MCF 10A (cell line): ENCODE results near the gene WDFY4. TPM values are rescaled to one million over a fixed set of nuclear protein-coding genes. Genes with fewer than 3 reads are reported as not detected.

Source experiments
- BruUV-seq: library from RNA; stranded (reverse); fragments of 400-500 nt; replicated peaks from 2 replicates; lab custom pipeline; 2021; lab: Mats Ljungman, UMichigan
- CTCF ChIA-PET: fragments of 300-600 bp; sonication (Branson Sonifier 250); formaldehyde crosslinking; extraction: SDS; loops from one replicate; lab custom pipeline; 2021; ENCODE audit warnings: antibody characterized with exemption, inconsistent platforms; lab: Yijun Ruan, JAX
- POLR2A ChIA-PET: fragments of 300-600, 350-650 bp; sonication (Branson Sonifier 250); formaldehyde crosslinking; extraction: SDS; loops from one replicate; lab custom pipeline; 2020; ENCODE audit warnings: antibody characterized with exemption, inconsistent platforms; lab: Yijun Ruan, JAX
- DNase-seq: peaks from one replicate; pipeline ENCODE4 v3.0.0-alpha.2; 2018; ENCODE audit not compliant: unreplicated experiment
- H3K27ac Mint-ChIP-seq: one replicate; pipeline ENCODE4 v1.8.0; 2022; ENCODE audit warnings: mild to moderate bottlenecking, low read depth, mixed read lengths; ENCODE audit not compliant: unreplicated experiment
- H3K27me3 Mint-ChIP-seq: one replicate; pipeline ENCODE4 v1.8.0; 2022; ENCODE audit warnings: mixed read lengths; ENCODE audit not compliant: insufficient read depth, unreplicated experiment
- H3K36me3 Mint-ChIP-seq: one replicate; pipeline ENCODE4 v1.8.0; 2022; ENCODE audit warnings: mild to moderate bottlenecking, moderate library complexity, mixed read lengths; ENCODE audit not compliant: insufficient read depth, unreplicated experiment
- H3K4me1 Mint-ChIP-seq: one replicate; pipeline ENCODE4 v1.8.0; 2022; ENCODE audit warnings: mixed read lengths; ENCODE audit not compliant: insufficient read depth, unreplicated experiment
- H3K4me3 Mint-ChIP-seq: one replicate; pipeline ENCODE4 v1.8.0; 2022; ENCODE audit warnings: mild to moderate bottlenecking, moderate library complexity, mixed read lengths; ENCODE audit not compliant: unreplicated experiment
- H3K9me3 Mint-ChIP-seq: one replicate; pipeline ENCODE4 v1.8.0; 2022; ENCODE audit warnings: mixed read lengths; ENCODE audit not compliant: unreplicated experiment
- CTCF ChIP-seq: fragments of 200-600 bp; IDR thresholded peaks from one replicate; pipeline ENCODE4 v1.8.0; 2022; ENCODE audit warnings: antibody characterized with exemption, mild to moderate bottlenecking; ENCODE audit not compliant: unreplicated experiment
- intact Hi-C: fragments of 100-400 bp; cut with micrococcal nuclease; formaldehyde crosslinking; loops from 2 replicates; pipeline ENCODE4 v1.14.1; 2022
- total RNA-seq: library from RNA; stranded (reverse); gene quantifications from 2 replicates; pipeline ENCODE4 v1.2.3, GENCODE V29; 2022

Gene WDFY4
- total RNA-seq, 1 experiment from 2014 or later, result not detected

GRCh38 chr10:48779546-48780152 is 95.0 kb downstream of the WDFY4 start:
- H3K4me1 Mint-ChIP-seq, result no peaks in the 10 kb centered on the region
- peaks cover 40% of the 10 kb centered on the region for H3K27me3 Mint-ChIP-seq
- no peak for TF ChIP-seq CTCF
- no peaks in the 10 kb centered on the region for H3K9me3 Mint-ChIP-seq
- intact Hi-C loops, result no loop called here
- H3K27ac Mint-ChIP-seq, result no peak overlapping the region
- POLR2A ChIA-PET, result no interaction called here
- CTCF ChIA-PET, result no interaction called here
- BruUV-seq, result no TSS peak
- DNase-seq, result no peak
- no peak overlapping the region for H3K4me3 Mint-ChIP-seq
- H3K36me3 Mint-ChIP-seq, result no peaks in the 10 kb centered on the region

- Mint-ChIP-seq H3K27ac (no peak overlapping the region), H3K36me3 (no peaks in the 10 kb centered on the region), H3K27me3 (peaks cover 42% of the 10 kb centered on the region), H3K4me1 (no peaks in the 10 kb centered on the region), H3K9me3 (no peaks in the 10 kb centered on the region), H3K4me3 (no peak overlapping the region)
- no TSS peak for BruUV-seq
- CTCF ChIA-PET, result no interaction called here
- POLR2A ChIA-PET, result no interaction called here
- no peak for TF ChIP-seq CTCF
- no peak for DNase-seq
- intact Hi-C loops, result no loop called here
These were observed 95.7 kb downstream of the WDFY4 start for GRCh38 chr10:48780341-48780740.

- DNase-seq, result no peak
- ChIA-PET POLR2A (no interaction called here), CTCF (no interaction called here)
- no peak for TF ChIP-seq CTCF
- H3K4me1 Mint-ChIP-seq, result no peaks in the 10 kb centered on the region
- H3K27me3 Mint-ChIP-seq, result peaks cover 53% of the 10 kb centered on the region
- no peaks in the 10 kb centered on the region for H3K9me3 Mint-ChIP-seq
- intact Hi-C loops, result no loop called here
- no peak overlapping the region for H3K4me3 Mint-ChIP-seq
- BruUV-seq, result no TSS peak
- H3K36me3 Mint-ChIP-seq, result no peaks in the 10 kb centered on the region
- no peak overlapping the region for H3K27ac Mint-ChIP-seq
These were observed 97.7 kb downstream of the WDFY4 start for GRCh38 chr10:48782386-48782785.

GRCh38 chr10:48784031-48784430 is 99.4 kb downstream of the WDFY4 start:
- DNase-seq, result no peak
- H3K9me3 Mint-ChIP-seq, result no peaks in the 10 kb centered on the region
- no peak overlapping the region for H3K4me3 Mint-ChIP-seq
- BruUV-seq, result no TSS peak
- no peaks in the 10 kb centered on the region for H3K4me1 Mint-ChIP-seq
- ChIA-PET CTCF (no interaction called here), POLR2A (interaction anchor here (0.6 kb wide), 1 partner anchor 1746 kb away, joined by 4 read pairs; no protein-coding TSS in a partner anchor)
- no peaks in the 10 kb centered on the region for H3K36me3 Mint-ChIP-seq
- peaks cover 66% of the 10 kb centered on the region for H3K27me3 Mint-ChIP-seq
- H3K27ac Mint-ChIP-seq, result no peak overlapping the region
- intact Hi-C loops, result no loop called here
- no peak for TF ChIP-seq CTCF
